Measurements from ENCODE around the gene TMEM255B. TPM values are rescaled to one million over a fixed set of nuclear protein-coding genes. Genes with fewer than 3 reads are reported as not detected.
A peak's percentile ranks its signal among the peaks of the same experiment; 100 is the strongest.

TMEM255B gene
- total RNA-seq, 2 donors from 2014 or later: 0.96 to 4.6 TPM

GRCh38 chr13:113819341-113819730 lies 60.3 kb downstream of the TMEM255B start:
- intact Hi-C loops (cut with DNase I): no loop called here
- peaks cover 14% of the 10 kb centered on the region for H3K4me1 ChIP-seq (replicated peaks)
- no peak overlapping the region for H3K27ac ChIP-seq

DNA sequence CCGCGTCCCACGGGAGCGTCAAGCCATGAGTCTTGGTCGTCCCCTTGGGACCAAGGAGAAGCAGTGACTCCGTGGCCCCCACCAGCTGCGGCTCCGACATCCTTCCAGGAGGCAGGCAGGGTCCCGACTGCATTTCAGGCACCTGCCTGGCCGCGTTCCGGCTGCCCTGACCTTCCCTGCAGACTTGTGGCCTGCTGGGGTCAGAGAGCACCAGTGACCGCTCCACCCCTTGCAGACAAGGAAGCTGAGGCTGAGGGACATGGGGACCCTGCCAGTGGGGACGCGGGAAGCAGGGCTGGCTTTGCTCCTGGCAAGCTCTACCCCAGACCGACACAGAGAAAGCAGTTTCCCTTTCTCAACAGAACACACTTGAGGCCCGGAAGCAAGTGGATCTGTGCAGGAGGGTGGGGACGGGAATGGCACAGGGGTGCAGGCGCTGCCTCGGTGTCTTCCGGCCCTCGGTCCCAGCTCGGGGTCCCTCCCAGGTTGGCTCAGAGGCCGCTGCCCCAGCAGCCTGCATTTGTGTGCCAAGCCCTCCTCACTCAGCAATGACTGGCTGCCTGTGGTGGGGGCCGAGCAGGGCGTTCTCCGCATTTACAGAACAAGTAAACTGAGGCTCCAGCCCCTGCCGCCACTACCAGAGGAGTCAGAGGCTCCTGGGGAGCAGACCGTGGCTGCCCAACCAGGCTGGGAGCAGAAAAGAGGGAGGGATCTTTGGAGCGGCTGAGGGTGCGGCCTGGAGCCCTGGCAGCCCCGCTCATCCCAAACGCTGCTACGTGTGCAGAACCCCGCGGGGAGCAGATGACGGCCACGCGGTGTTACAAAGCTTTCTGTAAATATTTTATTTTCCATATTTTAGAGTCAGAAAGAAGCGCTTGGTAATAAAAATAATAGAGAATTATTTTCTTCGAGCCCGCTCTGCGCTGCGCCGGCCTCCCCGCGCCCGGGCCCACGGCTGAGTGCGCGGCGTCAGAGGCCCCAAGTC lies 61.0 kb downstream of the TMEM255B start:
- no peak for TF ChIP-seq POLR2A (IDR thresholded peaks at IDR 0.05)
- TF ChIP-seq, protein P1, sequence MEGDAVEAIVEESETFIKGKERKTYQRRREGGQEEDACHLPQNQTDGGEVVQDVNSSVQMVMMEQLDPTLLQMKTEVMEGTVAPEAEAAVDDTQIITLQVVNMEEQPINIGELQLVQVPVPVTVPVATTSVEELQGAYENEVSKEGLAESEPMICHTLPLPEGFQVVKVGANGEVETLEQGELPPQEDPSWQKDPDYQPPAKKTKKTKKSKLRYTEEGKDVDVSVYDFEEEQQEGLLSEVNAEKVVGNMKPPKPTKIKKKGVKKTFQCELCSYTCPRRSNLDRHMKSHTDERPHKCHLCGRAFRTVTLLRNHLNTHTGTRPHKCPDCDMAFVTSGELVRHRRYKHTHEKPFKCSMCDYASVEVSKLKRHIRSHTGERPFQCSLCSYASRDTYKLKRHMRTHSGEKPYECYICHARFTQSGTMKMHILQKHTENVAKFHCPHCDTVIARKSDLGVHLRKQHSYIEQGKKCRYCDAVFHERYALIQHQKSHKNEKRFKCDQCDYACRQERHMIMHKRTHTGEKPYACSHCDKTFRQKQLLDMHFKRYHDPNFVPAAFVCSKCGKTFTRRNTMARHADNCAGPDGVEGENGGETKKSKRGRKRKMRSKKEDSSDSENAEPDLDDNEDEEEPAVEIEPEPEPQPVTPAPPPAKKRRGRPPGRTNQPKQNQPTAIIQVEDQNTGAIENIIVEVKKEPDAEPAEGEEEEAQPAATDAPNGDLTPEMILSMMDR (IDR thresholded peaks at IDR 0.05): no peak
- TF ChIP-seq POLR2AphosphoS5 (IDR thresholded peaks at IDR 0.05): no peak
- Histone ChIP-seq H3K36me3 (no peaks in the 10 kb centered on the region), H3K9me3 (no peaks in the 10 kb centered on the region), H3K4me3 (no peak overlapping the region), H3K27me3 (replicated peaks; ENCODE audit: insufficient read depth) (no peaks in the 10 kb centered on the region), H3K27ac (peak overlapping the region; percentile 62 to 63), H3K4me1 (replicated peaks) (peaks cover 14% of the 10 kb centered on the region)
- intact Hi-C loops (cut with DNase I): loop anchor here (5.0 kb wide), 1 partner anchor 42 kb away; the partner anchor contains the start of gene GAS6
- WGBS: 88% methylated on average over 52 of the region's 52 CpGs
- no peak for DNase-seq (ENCODE audit: low spot score)

More at GRCh38 chr13:113819341-113819730, 60.3 kb downstream of the TMEM255B start:
- H3K27me3 ChIP-seq (replicated peaks; ENCODE audit: insufficient read depth): no peaks in the 10 kb centered on the region
- no peak overlapping the region for H3K4me3 ChIP-seq
- H3K9me3 ChIP-seq: no peaks in the 10 kb centered on the region
- TF ChIP-seq POLR2A (IDR thresholded peaks at IDR 0.05): no peak
- TF ChIP-seq POLR2AphosphoS5 (IDR thresholded peaks at IDR 0.05): no peak
- WGBS: 89% methylated on average over 13 of the region's 13 CpGs
- DNase-seq (ENCODE audit: low spot score): no peak
- no peaks in the 10 kb centered on the region for H3K36me3 ChIP-seq

DNA sequence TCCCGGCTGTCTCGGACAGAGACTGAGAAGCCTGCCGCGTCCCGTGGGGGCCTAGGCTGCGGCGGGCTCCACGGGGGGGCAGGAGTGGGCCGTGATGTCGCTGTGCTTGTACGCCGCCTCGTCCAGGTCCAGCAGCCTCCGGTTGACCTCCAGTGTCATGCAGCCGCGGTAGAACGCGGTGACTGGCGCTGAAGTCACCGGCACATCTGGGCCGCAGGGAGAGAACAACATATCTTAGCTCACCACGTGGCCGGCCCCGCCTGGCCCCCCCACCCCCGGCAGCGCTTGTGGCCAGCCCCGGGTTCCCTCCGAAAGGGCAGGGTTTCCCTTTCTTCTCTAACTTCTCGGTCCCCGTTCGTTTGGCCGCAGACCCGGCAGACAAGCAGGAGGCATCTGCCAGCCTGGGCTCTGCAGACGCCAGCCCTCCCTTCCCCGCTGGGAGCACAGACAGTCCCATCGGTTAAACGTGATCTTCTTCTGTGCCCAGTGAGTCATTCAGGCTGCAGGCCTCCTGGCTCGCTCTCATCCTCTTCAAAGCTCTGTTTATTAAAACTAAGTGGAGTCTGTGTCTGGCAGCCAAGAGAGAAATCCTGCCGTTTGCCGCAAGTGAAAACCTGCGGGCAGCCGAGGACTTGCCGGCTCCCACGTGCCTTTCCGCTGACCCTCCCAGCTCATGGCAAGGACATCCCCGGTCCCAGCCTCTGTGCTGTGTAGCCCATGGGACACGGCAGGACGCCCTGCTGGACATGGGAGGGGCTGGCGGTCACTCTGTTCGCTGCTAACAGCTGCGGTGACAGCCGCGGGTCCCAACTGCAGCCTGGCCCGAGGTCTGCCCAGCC lies 62.0 kb downstream of the TMEM255B start:
- no peaks in the 10 kb centered on the region for H3K9me3 ChIP-seq
- peak; percentile 90 for DNase-seq (ENCODE audit: low spot score)
- 18% methylated on average over 41 of the region's 54 CpGs for WGBS

GRCh38 chr13:113821847-113822246 lies 62.8 kb downstream of the TMEM255B start:
- intact Hi-C loops (cut with DNase I): loop anchor here (1.0 to 5.0 kb wide), 2 partner anchors 15 to 40 kb away; partner anchors contain the start of gene GAS6
- no peaks in the 10 kb centered on the region for H3K9me3 ChIP-seq
- peak overlapping the region; percentile 62 to 63 for H3K27ac ChIP-seq
- 84% methylated on average over 24 of the region's 24 CpGs for WGBS
- H3K27me3 ChIP-seq (replicated peaks; ENCODE audit: insufficient read depth): no peaks in the 10 kb centered on the region
- no peak overlapping the region for H3K4me3 ChIP-seq
- peaks cover 0 to 1% of the 10 kb centered on the region in 2 donors for H3K36me3 ChIP-seq
- DNase-seq (ENCODE audit: low spot score): no peak
- peaks cover 14% of the 10 kb centered on the region for H3K4me1 ChIP-seq (replicated peaks)
- TF ChIP-seq POLR2AphosphoS5 (IDR thresholded peaks at IDR 0.05) (no peak), POLR2A (IDR thresholded peaks at IDR 0.05) (no peak)
- TF ChIP-seq, protein P1 (IDR thresholded peaks at IDR 0.05): no peak

More for the DNA sequence above, 62.0 kb downstream of the TMEM255B start:
- TF ChIP-seq POLR2A (IDR thresholded peaks at IDR 0.05): no peak
- TF ChIP-seq, protein P1 (IDR thresholded peaks at IDR 0.05): peak in 1 of 4 experiments; percentile 2
- TF ChIP-seq POLR2AphosphoS5 (IDR thresholded peaks at IDR 0.05): peak; percentile 92
- peak overlapping the region; percentile 62 to 63 for H3K27ac ChIP-seq
- peaks cover 14% of the 10 kb centered on the region for H3K4me1 ChIP-seq (replicated peaks)
- no peaks in the 10 kb centered on the region for H3K36me3 ChIP-seq
- peak overlapping the region in 1 of 2 donors; percentile 5 for H3K4me3 ChIP-seq
- no peaks in the 10 kb centered on the region for H3K27me3 ChIP-seq (replicated peaks; ENCODE audit: insufficient read depth)
- intact Hi-C loops (cut with DNase I): loop anchor here (1.0 to 5.0 kb wide), 2 partner anchors 16 to 41 kb away; partner anchors contain the start of gene GAS6

Measured in prostate gland (tissue), 2 donors.